ENCODE results near the gene PRR7.

Gene PRR7

GRCh38 chr5:177500685-177501522, 54.3 kb downstream of the PRR7 start:
- TF ChIP-seq POLR2A (IDR thresholded peaks at IDR 0.05; ENCODE audit: low read length) (peak; percentile 34), GATA1 (IDR thresholded peaks at IDR 0.05; ENCODE audit: low read depth, low read length) (no peak)
- DNase-seq = peak; percentile 79 to 91

- no peak for DNase-seq
- TF ChIP-seq POLR2A (IDR thresholded peaks at IDR 0.05; ENCODE audit: low read length) (no peak), GATA1 (IDR thresholded peaks at IDR 0.05; ENCODE audit: low read depth, low read length) (no peak)
Observed at GRCh38 chr5:177501874-177502678, 55.5 kb downstream of the PRR7 start.

GRCh38 chr5:177502886-177503285, 56.3 kb downstream of the PRR7 start:
- no peak for DNase-seq
- TF ChIP-seq GATA1 (IDR thresholded peaks at IDR 0.05; ENCODE audit: low read depth, low read length) (no peak), POLR2A (IDR thresholded peaks at IDR 0.05; ENCODE audit: low read length) (no peak)

- no peak for DNase-seq
- TF ChIP-seq GATA1 (IDR thresholded peaks at IDR 0.05; ENCODE audit: low read depth, low read length) (no peak), POLR2A (IDR thresholded peaks at IDR 0.05; ENCODE audit: low read length) (no peak)
Observed at GRCh38 chr5:177503351-177504085, 56.9 kb downstream of the PRR7 start.

GRCh38 chr5:177504086-177505056, 57.8 kb downstream of the PRR7 start:
- TF ChIP-seq POLR2A (IDR thresholded peaks at IDR 0.05; ENCODE audit: low read length) (no peak), GATA1 (IDR thresholded peaks at IDR 0.05; ENCODE audit: low read depth, low read length) (no peak)
- no peak for DNase-seq

- no peak for DNase-seq
- TF ChIP-seq POLR2A (IDR thresholded peaks at IDR 0.05; ENCODE audit: low read length) (no peak), GATA1 (IDR thresholded peaks at IDR 0.05; ENCODE audit: low read depth, low read length) (no peak)
Observed at GRCh38 chr5:177505075-177505474, 58.5 kb downstream of the PRR7 start.

All from erythroblast (primary cell).